Thoracic aorta (tissue), 2 donors: Measurements from ENCODE around the gene NIPAL3. TPM values are rescaled to one million over a fixed set of nuclear protein-coding genes. Genes with fewer than 3 reads are reported as not detected.
"Not testable (repeated sequence)": the region's sequence is repeated elsewhere in the genome, so short reads cannot be mapped to it uniquely, and the experiment has no call there.

Source experiments
- ATAC-seq: fragments of 150-250 bp; one replicate; pipeline ENCODE4 v1.8.0; 2017; ENCODE audit warnings: low read depth; ENCODE audit not compliant: insufficient number of reproducible peaks, low FRiP score
- DNase-seq: peaks from one replicate; pipeline ENCODE4 v3.0.0-alpha.2; 2020; ENCODE audit warnings: low spot score
- H3K27ac ChIP-seq, 2 donors: fragments of 200-600 bp; sonication (generic); 1 replicate in 1 of 2; 2 replicates in 1 of 2; pipeline ENCODE4 v1.5.1; 2016; ENCODE audit warnings: mild to moderate bottlenecking in 2 of 2, moderate library complexity in 2 of 2
- H3K27me3 ChIP-seq: fragments of 200-600 bp; sonication (generic); replicated peaks from 2 replicates; pipeline ENCODE4 v1.6.0; 2016; ENCODE audit warnings: mild to moderate bottlenecking; ENCODE audit not compliant: insufficient read depth
- H3K36me3 ChIP-seq: fragments of 200-600 bp; sonication (generic); one replicate; pipeline ENCODE4 v1.5.1; 2016
- H3K4me1 ChIP-seq, 2 donors: fragments of 200-600 bp; sonication (generic); 1 replicate in 1 of 2; 2 replicates in 1 of 2; pipeline versions ENCODE4 v1.5.1 to v1.6.0; 2016; ENCODE audit warnings: low read depth in 2 of 2, mild to moderate bottlenecking in 1 of 2; ENCODE audit not compliant: control insufficient read depth in 1 of 2
- H3K4me3 ChIP-seq: fragments of 200-600 bp; sonication (generic); 2 replicates; pipeline ENCODE4 v1.5.1; 2016; ENCODE audit warnings: mild to moderate bottlenecking
- H3K9me3 ChIP-seq: fragments of 200-600 bp; sonication (generic); 2 replicates; pipeline ENCODE4 v1.5.1; 2016
- CTCF ChIP-seq: fragments of 200-600 bp; sonication (generic); IDR thresholded peaks from one replicate; pipeline ENCODE4 v1.5.1; 2019; ENCODE audit warnings: antibody characterized with exemption
- total RNA-seq, 2 donors: library from RNA; depleted of rRNA; stranded (reverse); fragments of >200 nt; gene quantifications; one replicate each; pipeline versions ENCODE4 v1.1.0 to v1.2.3, GENCODE V29; 2016

The NIPAL3 gene
- total RNA-seq, 2 donors from 2014 or later: 19.3 to 31.4 TPM

- Histone ChIP-seq H3K27me3 (no peaks in the 10 kb centered on the region), H3K9me3 (no peaks in the 10 kb centered on the region), H3K4me3 (no peak overlapping the region), H3K27ac (no peak overlapping the region), H3K4me1 (no peaks in the 10 kb centered on the region), H3K36me3 (peaks cover 11% of the 10 kb centered on the region)
- DNase-seq: no peak
- no peak for ATAC-seq
- no peak for TF ChIP-seq CTCF
Measured at GRCh38 chr1:24457866-24458265, 42.3 kb downstream of the NIPAL3 start.

GRCh38 chr1:24459551-24460266, 44.1 kb downstream of the NIPAL3 start:
- peaks cover 11% of the 10 kb centered on the region for H3K36me3 ChIP-seq

GRCh38 chr1:24462128-24462527, 46.5 kb downstream of the NIPAL3 start:
- H3K4me1 ChIP-seq, DNase-seq, H3K27ac ChIP-seq, H3K36me3 ChIP-seq, H3K27me3 ChIP-seq, H3K4me3 ChIP-seq, ATAC-seq, H3K9me3 ChIP-seq: not testable (repeated sequence)

More at GRCh38 chr1:24459551-24460266, 44.1 kb downstream of the NIPAL3 start:
- H3K27me3 ChIP-seq: no peaks in the 10 kb centered on the region
- no peak overlapping the region for H3K27ac ChIP-seq
- ATAC-seq (no peak), DNase-seq (no peak)
- H3K9me3 ChIP-seq: no peaks in the 10 kb centered on the region
- no peak for TF ChIP-seq CTCF
- H3K4me3 ChIP-seq: no peak overlapping the region
- H3K4me1 ChIP-seq: no peaks in the 10 kb centered on the region

- Histone ChIP-seq H3K4me1 (no peaks in the 10 kb centered on the region), H3K27ac (no peak overlapping the region), H3K4me3 (no peak overlapping the region), H3K36me3 (peaks cover 4% of the 10 kb centered on the region), H3K27me3 (no peaks in the 10 kb centered on the region), H3K9me3 (no peaks in the 10 kb centered on the region)
- DNase-seq: no peak
- no peak for ATAC-seq
- no peak for TF ChIP-seq CTCF
Measured at GRCh38 chr1:24463776-24464735, 48.5 kb downstream of the NIPAL3 start.

- no peak overlapping the region for H3K4me3 ChIP-seq
- DNase-seq (no peak), ATAC-seq (no peak)
- no peaks in the 10 kb centered on the region for H3K4me1 ChIP-seq
- H3K27me3 ChIP-seq: no peaks in the 10 kb centered on the region
- TF ChIP-seq CTCF: no peak
- H3K9me3 ChIP-seq: no peaks in the 10 kb centered on the region
- H3K27ac ChIP-seq: no peak overlapping the region
- peaks cover 4% of the 10 kb centered on the region for H3K36me3 ChIP-seq
Measured at GRCh38 chr1:24465099-24465498, 49.5 kb downstream of the NIPAL3 start.
